Activated naive CD8-positive, alpha-beta T cell treated with anti-CD3 and anti-CD28 coated beads, Interleukin-2, amount 50 U/mL, for 24 hours (primary cell): Measurements from ENCODE around the gene RBM10.
"Not testable (repeated sequence)": the region's sequence is repeated elsewhere in the genome, so short reads cannot be mapped to it uniquely, and the experiment has no call there.

Experiments
- ATAC-seq: fragments of 150-1000 bp; cut with Tn5 transposase; one replicate; pipeline ENCODE4 v1.10.0; 2021
- DNase-seq: peaks from one replicate; pipeline ENCODE4 v3.0.0; 2021
- H3K27ac Mint-ChIP-seq: one replicate; pipeline ENCODE4 v1.8.0; 2021; ENCODE audit warnings: mild to moderate bottlenecking, mixed read lengths
- H3K27me3 Mint-ChIP-seq: one replicate; pipeline ENCODE4 v1.8.0; 2021; ENCODE audit warnings: mixed read lengths
- H3K36me3 Mint-ChIP-seq: one replicate; pipeline ENCODE4 v1.8.0; 2021; ENCODE audit warnings: low read depth, mixed read lengths
- H3K4me1 Mint-ChIP-seq: one replicate; pipeline ENCODE4 v1.8.0; 2021; ENCODE audit warnings: mixed read lengths
- H3K4me3 Mint-ChIP-seq: one replicate; pipeline ENCODE4 v1.8.0; 2021; ENCODE audit warnings: mild to moderate bottlenecking, moderate library complexity, mixed read lengths
- H3K9me3 Mint-ChIP-seq: one replicate; pipeline ENCODE4 v1.8.0; 2021; ENCODE audit warnings: mixed read lengths

Gene RBM10, protein sequence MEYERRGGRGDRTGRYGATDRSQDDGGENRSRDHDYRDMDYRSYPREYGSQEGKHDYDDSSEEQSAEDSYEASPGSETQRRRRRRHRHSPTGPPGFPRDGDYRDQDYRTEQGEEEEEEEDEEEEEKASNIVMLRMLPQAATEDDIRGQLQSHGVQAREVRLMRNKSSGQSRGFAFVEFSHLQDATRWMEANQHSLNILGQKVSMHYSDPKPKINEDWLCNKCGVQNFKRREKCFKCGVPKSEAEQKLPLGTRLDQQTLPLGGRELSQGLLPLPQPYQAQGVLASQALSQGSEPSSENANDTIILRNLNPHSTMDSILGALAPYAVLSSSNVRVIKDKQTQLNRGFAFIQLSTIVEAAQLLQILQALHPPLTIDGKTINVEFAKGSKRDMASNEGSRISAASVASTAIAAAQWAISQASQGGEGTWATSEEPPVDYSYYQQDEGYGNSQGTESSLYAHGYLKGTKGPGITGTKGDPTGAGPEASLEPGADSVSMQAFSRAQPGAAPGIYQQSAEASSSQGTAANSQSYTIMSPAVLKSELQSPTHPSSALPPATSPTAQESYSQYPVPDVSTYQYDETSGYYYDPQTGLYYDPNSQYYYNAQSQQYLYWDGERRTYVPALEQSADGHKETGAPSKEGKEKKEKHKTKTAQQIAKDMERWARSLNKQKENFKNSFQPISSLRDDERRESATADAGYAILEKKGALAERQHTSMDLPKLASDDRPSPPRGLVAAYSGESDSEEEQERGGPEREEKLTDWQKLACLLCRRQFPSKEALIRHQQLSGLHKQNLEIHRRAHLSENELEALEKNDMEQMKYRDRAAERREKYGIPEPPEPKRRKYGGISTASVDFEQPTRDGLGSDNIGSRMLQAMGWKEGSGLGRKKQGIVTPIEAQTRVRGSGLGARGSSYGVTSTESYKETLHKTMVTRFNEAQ

DNA sequence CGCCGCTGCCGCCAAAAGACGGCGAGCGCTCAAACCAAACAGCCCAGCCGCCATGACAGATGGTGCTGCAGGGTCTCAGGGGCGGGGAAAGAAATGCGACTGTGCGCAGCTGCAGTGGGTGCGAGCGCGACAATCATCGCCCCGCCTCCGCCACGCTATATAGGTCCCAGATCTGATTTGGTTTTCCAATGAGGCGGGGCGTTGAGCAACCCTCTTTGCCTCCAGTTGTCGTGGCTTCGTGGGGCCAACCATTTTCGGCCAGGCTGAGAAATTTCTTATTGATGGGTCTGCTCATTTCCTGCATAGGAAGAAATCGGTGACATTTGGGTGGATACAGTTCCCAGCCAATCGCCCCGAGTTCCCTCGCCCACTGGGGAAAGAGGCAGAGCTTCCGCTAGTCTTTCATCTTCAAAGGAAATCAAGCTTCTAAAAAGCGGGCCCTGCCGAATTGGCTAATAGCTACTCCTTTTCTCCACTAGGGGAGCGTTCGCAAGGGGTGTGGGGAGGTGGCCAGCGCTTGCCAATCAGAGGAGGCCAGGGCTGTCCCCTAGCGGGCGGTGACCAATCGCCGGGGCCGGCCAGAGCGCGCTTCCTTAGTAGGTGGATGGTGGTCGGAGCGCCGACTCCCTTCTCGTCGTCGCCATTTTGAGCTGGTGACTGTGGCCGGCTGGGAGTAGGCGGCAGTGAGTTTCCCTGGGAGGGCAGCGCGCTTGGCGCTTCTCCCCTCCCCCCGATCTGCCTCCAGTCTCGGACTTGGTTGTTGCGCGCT lies at the start of gene RBM10, which contains the start of gene NDUFB11:
TSS of gene RBM10 (plus strand) at position 596 of the 769 bp plus-strand sequence. CDS start 2,261 bp downstream, outside the sequence.
TSS of gene NDUFB11 (minus strand) at position 77 of the 769 bp plus-strand sequence. CDS start at position 54, 23 bp downstream.
- peak; percentile 96 for ATAC-seq
- peak within 1 kb of the TSS; percentile 99 for H3K27ac Mint-ChIP-seq
- H3K27me3 Mint-ChIP-seq, result no peaks in the 10 kb centered on the region
- peak within 1 kb of the TSS; percentile 97 for H3K4me3 Mint-ChIP-seq
- H3K36me3 Mint-ChIP-seq, result peaks cover 23% of the 10 kb centered on the region
- peak; percentile 86 for DNase-seq
- no peaks in the 10 kb centered on the region for H3K9me3 Mint-ChIP-seq
- H3K4me1 Mint-ChIP-seq, result peaks cover 30% of the 10 kb centered on the region

DNA sequence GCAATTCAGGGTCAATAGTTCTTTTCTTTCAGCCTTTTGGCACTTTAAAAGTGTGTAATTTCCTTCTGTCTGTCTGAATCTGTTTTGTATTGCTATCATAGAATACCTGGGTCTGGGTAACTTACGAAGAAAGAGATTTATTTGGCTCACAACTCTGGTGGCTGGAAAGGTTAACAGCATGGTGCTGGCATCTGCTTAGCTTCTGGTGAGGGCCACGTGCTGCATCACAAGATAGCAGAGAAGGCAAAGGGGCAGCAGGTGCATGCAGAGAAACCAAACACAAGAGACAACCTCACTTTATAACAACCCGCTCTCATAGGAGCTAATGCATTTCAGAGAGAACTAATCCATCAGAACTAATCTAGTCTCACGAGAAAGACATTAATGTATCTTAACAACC lies 48.0 kb upstream of the RBM10 start:
- no peak for ATAC-seq
- Mint-ChIP-seq H3K27ac (no peak overlapping the region), H3K9me3 (no peaks in the 10 kb centered on the region), H3K36me3 (no peaks in the 10 kb centered on the region), H3K4me1 (no peaks in the 10 kb centered on the region), H3K4me3 (no peak overlapping the region), H3K27me3 (no peaks in the 10 kb centered on the region)
- no peak for DNase-seq

- Mint-ChIP-seq H3K9me3 (no peaks in the 10 kb centered on the region), H3K4me3 (no peak overlapping the region), H3K36me3 (no peaks in the 10 kb centered on the region), H3K27ac (no peak overlapping the region), H3K4me1 (no peaks in the 10 kb centered on the region), H3K27me3 (peaks cover under 1% of the 10 kb centered on the region)
- ATAC-seq (no peak), DNase-seq (no peak)
Observed at GRCh38 chrX:47098338-47099094, 46.5 kb upstream of the RBM10 start.

DNA sequence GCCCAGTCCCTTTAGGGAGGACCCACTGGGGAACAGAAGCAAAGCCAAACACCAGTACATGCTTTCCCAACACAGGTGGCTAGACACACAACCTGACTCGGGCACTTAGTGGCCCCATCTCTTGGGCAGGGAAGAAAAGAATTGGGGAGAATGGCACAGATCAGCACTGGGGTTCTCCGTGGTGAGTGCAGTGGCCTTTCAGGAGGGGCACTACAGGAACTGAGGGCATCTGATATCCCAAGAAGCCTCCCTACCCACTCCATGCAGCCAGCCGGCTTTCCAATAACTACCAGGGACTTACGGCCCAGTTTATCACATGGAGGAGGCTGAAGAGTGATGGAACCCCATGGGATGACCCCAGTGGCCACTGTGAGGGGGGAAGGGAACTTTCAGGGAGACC lies 43.8 kb upstream of the RBM10 start:
- ATAC-seq (no peak), DNase-seq (no peak)
- no peaks in the 10 kb centered on the region for H3K36me3 Mint-ChIP-seq
- no peak overlapping the region for H3K4me3 Mint-ChIP-seq
- H3K27ac Mint-ChIP-seq, result no peak overlapping the region
- H3K27me3 Mint-ChIP-seq, result peaks cover 1% of the 10 kb centered on the region
- H3K4me1 Mint-ChIP-seq, result no peaks in the 10 kb centered on the region
- H3K9me3 Mint-ChIP-seq, result no peaks in the 10 kb centered on the region

DNA sequence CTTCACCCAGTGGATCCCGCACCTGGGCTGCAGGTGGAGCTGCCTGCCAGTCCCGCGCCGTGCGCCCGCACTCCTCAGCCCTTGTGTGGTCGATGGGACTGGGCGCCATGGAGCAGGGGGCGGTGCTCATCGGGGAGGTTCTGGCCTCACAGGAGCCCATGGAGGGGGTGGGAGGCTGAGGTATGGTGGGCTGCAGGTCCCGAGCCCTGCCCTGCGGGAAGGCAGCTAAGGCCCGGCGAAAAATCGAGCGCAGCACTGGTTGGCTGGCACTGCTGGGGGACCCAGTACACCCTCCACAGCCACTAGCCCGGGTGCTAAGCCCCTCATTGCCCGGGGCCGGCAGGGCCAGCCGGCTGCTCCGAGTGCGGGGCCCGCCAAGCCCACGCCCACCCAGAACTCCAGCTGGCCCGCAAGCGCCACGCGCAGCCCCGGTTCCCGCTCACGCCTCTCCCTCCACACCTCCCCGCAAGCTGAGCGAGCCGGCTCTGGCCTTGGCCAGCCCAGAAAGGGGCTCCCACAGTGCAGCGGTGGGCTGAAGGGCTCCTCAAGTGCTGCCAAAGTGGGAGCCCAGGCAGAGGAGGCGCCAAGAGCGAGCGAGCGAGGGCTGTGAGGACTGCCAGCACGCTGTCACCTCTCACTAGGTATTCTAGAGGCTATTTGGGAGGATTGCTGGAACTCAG lies 33.9 kb upstream of the RBM10 start:
- not testable (repeated sequence) for H3K36me3 Mint-ChIP-seq, H3K9me3 Mint-ChIP-seq, DNase-seq, ATAC-seq, H3K27ac Mint-ChIP-seq, H3K4me3 Mint-ChIP-seq, H3K27me3 Mint-ChIP-seq, H3K4me1 Mint-ChIP-seq

DNA sequence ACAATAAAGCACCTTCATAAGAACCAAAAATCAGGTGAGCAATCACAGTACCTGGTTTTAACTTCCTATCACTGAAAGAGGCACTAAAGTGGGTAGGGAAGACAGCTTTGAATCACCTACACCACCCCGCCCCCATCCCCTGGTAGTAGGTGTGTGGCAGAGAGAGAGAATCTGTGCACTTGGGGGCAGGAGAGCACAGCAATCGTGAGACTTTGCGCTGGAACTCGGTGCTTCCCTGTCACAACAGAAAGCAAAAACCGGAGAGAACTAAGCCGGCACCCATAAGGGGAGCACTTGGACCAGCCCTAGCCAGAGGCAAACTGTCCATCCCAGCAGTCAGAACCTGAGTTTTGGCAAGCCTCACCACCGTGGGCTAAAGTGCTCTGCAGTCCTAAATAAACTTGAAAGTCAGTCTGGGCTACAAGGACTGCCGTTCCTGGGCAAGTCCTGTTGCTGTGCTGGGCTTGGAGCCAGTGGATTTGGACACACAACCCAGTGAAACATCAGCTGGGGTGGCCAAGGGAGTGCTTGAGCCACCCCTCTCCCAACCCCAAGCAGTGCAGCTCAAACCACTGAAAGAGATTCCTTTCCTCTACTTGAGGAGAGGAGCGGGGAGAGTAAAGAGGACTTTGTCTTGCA lies 32.6 kb upstream of the RBM10 start:
- ATAC-seq (no peak), DNase-seq (no peak)
- no peaks in the 10 kb centered on the region for H3K27me3 Mint-ChIP-seq
- H3K9me3 Mint-ChIP-seq, result no peaks in the 10 kb centered on the region
- no peak overlapping the region for H3K4me3 Mint-ChIP-seq
- H3K4me1 Mint-ChIP-seq, result no peaks in the 10 kb centered on the region
- no peak overlapping the region for H3K27ac Mint-ChIP-seq
- no peaks in the 10 kb centered on the region for H3K36me3 Mint-ChIP-seq

DNA sequence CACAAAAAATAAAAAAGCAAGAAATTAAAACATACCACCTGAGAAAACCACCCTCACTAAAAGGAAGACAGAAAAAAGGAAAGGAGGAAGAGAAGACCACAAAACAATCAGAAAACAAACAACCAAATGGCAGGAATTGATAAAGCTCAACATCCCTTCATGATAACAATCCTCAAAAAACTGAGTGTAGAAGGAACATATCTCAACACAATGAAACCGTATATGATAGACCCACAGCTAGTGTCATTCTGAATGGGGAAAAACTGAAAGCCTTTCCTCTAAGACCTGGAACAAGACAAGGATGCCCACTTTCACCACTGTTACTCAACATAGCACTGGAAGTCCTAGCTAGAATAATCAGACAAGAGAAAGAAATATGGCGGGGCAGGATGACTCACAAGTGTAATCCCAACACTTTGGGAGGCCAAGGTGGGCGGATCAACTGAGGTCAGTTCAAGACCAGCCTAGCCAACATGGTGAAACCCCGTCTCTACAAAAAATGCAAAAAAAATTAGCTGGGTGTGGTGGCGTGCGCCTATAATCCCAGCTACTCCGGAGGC lies 28.4 kb upstream of the RBM10 start:
- H3K27me3 Mint-ChIP-seq, H3K4me1 Mint-ChIP-seq, H3K4me3 Mint-ChIP-seq, H3K9me3 Mint-ChIP-seq, DNase-seq, H3K27ac Mint-ChIP-seq, ATAC-seq, H3K36me3 Mint-ChIP-seq: not testable (repeated sequence)

DNA sequence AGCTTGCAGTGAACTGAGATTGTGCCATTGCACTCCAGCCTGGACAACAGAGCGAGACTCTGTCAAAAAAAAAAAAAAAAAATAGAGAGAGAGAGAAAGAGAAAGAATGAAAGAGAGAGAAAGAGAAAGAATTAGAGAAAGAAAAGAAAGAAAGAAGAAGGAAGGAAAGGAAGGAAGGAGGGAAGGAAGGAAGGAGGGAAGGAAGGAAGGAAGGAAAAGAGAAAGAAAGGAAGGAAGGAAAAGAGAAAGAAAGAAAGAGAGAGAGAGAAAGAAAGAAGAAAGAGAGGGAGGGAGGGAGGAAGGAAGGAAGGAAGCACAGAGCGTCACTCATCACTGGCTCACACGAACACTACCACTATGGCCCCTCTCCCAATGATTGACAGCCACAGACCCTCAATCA lies 20.6 kb upstream of the RBM10 start:
- H3K36me3 Mint-ChIP-seq, DNase-seq, H3K9me3 Mint-ChIP-seq, H3K4me3 Mint-ChIP-seq, H3K27ac Mint-ChIP-seq, H3K27me3 Mint-ChIP-seq, ATAC-seq, H3K4me1 Mint-ChIP-seq: not testable (repeated sequence)

DNA sequence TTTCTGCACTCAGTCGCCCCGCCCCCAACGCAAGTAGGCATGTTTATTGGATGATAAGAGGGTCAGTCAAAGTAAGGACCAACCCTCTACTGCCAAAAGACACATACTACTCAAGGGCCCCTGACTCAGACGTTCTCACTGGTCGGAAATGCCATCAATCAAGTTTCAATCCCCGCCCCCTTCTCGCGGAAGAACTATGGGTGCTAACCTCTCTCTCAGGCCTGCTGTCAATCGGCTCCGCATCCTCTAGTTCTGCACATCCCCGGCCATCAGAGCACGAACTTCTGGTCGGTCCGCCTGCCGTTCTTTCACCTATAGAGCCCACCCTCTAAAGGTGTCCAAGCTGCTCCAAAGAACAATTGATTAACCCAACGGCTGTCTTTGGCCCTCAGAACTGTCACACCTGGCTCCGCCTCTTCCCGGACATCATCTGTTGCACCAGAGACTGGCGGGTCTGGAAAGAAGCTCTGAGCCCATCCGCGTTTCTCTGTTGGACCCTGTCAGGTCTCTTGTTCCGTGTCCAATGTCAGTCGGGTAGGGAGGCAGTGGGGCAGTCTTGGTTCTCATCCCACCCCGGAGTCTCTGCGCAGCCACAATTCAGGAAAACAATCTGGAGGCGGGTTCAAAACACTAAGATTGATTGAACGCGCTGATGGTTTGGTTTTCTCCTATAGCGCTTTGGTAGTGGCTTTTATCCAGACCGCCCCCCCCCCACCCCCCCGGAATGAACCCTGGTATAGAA lies 15.7 kb upstream of the RBM10 start:
- Mint-ChIP-seq H3K36me3 (no peaks in the 10 kb centered on the region), H3K4me1 (peaks cover 4% of the 10 kb centered on the region), H3K27ac (peak overlapping the region; percentile 95), H3K27me3 (no peaks in the 10 kb centered on the region), H3K4me3 (peak overlapping the region; percentile 97), H3K9me3 (no peaks in the 10 kb centered on the region)
- peak; percentile 83 for DNase-seq
- ATAC-seq, result peak; percentile 99

DNA sequence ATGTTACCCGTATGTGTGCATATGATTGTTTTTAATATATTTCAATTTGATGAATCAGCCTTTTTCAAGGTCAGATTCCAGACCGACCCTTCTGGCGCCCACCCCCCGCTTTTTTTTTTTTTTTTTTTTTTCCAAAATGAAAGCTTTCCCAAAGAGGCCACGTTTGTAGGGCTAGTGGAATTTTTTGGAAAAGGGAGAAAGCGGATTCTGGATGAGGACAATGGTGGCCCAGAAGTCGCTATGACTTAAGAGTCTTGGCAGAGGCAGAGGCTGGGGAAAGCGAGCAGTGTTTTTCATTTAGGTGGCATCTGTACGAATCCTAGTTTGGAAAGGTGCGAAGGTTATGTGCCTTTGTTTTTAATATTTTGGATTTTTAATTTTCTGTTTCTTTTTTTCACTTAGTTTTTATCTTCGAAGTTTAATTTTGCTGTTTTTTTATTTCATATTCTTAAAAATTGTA lies 15.1 kb upstream of the RBM10 start:
- ATAC-seq, result no peak
- peaks cover 4% of the 10 kb centered on the region for H3K4me1 Mint-ChIP-seq
- H3K27ac Mint-ChIP-seq, result peak overlapping the region; percentile 14
- no peak for DNase-seq
- H3K9me3 Mint-ChIP-seq, result no peaks in the 10 kb centered on the region
- no peaks in the 10 kb centered on the region for H3K36me3 Mint-ChIP-seq
- H3K27me3 Mint-ChIP-seq, result no peaks in the 10 kb centered on the region
- H3K4me3 Mint-ChIP-seq, result peak overlapping the region; percentile 97

- Mint-ChIP-seq H3K4me3 (no peak overlapping the region), H3K9me3 (no peaks in the 10 kb centered on the region), H3K27me3 (no peaks in the 10 kb centered on the region), H3K36me3 (no peaks in the 10 kb centered on the region), H3K27ac (no peak overlapping the region), H3K4me1 (peaks cover 4% of the 10 kb centered on the region)
- ATAC-seq, result no peak
- no peak for DNase-seq
Observed at GRCh38 chrX:47133493-47133892, 11.5 kb upstream of the RBM10 start.

DNA sequence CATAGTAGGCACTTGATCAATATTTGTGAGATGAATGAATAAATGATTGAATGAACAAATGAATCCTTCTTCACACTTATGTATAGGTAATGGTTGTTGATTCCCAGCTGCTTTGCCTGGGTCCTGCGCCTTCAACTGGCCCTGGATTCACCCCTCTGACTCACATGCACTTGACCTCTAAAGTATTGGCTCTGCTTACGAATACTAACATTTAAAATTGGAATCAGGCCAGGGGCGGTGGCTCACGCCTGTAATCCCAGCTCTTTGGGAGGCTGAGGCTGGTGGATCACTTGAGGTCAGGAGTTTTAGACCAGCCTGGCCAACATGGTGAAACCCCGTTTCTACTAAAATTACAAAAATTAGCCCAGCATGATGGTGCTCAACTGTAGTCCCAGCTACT lies 9.4 kb upstream of the RBM10 start:
- not testable (repeated sequence) for H3K4me1 Mint-ChIP-seq, H3K27ac Mint-ChIP-seq, DNase-seq, H3K4me3 Mint-ChIP-seq, H3K36me3 Mint-ChIP-seq, H3K9me3 Mint-ChIP-seq, ATAC-seq, H3K27me3 Mint-ChIP-seq
